ENCODE measurements around the gene RFNG.
"Not testable (repeated sequence)": the region's sequence is repeated elsewhere in the genome, so short reads cannot be mapped to it uniquely, and the experiment has no call there.

RFNG gene

DNA sequence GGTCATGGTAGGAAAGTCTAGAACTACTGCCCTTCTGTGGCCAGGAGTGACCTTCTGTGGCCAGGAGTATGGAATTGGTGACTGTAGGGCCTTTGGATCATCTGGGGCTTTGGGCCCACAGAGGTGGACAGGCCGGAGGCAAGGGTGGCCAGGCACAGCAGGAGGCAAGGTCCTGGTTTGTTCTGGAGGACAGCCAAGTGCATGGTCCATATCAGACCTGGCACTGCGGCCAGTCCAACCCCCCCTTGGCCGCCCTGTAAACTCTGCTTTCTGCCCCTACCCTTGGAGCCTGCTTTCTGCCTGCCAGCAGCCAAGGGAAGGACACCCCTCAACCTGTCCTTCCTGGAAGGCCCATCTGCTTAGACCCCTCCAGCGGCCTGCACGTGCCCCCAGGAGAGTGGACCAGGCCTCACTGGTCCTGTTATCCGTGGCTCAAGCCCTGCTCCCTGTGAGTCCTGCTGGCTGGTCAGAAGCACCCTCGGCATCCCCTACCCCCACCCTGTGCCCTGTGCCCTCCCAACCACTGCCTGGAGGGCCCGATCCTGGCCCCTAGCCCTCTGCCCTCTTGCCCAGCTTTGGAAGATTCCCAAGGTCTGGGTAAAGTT is 11.8 kb downstream of the RFNG start:
- no peak for DNase-seq

DNA sequence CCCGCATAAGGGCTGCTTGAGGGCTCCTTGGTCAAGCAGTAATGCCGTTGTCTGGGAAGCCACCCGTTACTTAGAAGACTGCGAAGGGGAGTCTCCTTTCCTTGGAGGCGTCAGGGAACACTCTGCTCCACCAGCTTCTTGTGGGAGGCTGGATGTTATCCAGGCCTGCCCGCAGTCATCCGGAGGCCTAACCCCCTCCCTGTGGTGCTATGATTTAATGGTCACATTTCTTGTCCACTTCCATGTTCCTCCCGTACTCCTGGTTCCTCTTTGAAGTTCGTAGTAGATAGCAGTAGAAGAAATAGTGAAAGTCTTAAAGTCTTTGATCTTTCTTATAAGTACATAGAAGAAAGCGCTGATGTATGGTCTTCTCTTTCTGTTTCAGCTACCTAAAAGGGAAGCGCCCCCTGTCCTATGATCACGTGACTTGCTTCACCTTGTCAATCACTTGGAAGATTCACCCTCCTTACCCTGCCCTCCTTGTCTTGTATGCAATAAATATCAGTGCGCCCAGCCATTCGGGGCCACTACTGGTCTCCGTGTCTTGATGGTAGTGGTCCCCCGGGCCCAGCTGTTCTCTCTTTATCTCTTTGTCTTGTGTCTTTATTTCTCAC is 12.7 kb downstream of the RFNG start:
- not testable (repeated sequence) for DNase-seq

DNA sequence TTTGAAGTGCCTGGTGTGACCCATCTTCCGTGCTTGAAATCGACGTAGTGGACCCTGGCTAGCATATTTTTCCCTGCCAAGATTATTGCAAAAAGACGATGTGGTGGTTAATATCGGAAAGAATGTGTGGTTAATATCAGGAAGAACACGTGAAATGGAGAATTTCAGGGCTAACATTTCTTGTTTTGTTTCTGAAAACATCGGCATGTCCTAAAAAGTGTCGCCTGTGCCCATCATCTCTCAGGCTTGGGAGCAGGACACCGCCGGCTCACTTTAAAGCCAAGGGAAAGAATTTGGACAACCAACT is 13.8 kb downstream of the RFNG start:
- no peak for DNase-seq

DNA sequence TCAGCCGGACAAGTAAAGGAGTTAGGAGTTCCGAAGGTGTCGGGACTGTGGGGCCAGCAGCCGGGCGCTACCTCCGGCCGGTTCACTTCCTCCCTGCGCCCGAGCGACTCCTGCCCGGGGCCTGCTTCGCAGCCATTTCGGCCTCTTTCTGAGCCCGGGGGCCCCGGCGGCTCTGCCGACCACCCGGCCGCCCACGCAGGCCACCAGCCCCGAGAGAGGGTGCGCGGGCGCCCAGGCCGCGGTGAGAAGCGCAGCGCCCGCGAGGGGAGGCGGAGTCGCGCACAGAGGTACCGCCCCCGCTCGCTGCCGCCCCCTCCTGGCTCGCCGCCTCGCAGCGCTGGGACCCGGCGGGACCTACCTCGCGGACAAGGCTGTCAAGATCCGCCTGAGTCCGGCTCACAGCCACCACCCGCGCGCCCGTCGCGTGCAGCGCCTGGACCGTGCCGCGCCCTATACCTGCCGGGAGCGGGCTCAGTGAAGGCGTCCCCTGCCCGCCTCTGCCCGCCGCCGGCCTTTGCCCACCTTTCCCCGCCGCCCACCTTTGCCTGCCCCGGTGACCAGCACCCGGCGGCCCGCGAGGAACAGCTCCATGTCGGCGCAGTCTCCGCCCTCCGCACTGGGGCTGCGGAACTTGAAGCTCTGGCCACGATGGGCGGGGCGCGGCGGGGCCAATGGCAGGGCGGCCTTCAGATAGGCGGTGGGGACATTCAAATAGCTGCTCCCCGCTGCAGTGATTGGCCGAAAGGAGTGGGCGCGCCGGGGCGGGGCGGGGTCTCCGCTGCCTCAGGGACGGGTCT is 14.3 kb downstream of the RFNG start, which contains the start of gene DCXR:
Gene DCXR (minus strand): TSS at position 606 of the 797 bp plus-strand sequence. CDS start 15 bp downstream, at position 591.
- DNase-seq: peak; percentile 99

DNA sequence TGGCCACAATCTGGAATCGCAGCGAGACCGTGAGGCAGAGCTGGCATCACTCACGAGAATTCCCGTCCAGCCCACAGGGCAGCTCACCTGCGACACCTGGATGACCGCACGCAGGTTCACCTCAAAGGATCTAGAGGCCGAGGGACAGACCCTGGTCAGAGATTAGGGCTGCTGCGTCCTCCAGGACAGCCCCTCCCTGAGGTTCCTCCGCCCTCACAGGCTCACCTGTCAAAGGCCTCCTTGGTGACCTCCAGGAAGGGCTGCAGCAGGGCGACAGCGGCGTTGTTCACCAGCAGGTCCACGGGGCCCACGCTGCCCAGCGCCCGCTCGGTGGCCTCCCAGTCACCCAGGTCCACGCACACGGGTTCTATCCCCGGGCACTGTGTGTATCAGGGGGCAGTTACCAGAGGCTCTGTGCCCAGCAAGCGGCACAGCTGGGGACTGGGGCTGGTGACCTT is 14.9 kb downstream of the RFNG start:
- DNase-seq: no peak

DNA sequence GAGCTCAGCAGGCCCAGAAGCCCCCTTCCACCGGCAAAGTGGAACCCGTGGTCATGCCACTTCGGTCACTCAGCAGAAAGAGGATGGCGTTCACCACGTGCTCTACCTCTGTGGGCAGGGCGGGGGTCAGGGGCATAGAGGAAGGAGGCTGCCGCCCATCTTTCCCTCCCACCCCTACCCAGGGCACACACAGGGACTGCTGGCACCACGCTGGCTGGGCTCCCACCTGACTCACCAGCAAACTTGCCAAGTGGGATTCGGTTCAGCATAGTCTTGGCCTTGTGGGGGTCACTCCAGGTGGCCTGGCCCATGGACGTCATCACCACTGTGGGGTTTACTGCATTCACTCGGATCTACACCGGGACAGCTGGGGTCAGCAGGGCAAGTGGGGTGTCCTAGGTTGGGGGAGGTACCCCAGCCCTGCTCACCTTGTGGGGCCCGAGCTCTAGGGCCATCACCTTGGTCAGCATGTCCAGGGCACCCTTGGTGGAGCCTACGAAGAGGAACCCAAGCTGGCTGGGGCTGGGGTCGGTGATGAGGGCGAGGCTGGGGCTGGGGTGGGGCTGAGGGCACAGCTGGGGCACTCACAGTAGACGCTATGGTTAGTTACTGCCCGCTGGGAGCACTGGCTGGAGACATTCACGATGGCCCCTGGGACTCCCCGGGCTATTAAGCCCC is 15.5 kb downstream of the RFNG start:
- no peak for DNase-seq

DNA sequence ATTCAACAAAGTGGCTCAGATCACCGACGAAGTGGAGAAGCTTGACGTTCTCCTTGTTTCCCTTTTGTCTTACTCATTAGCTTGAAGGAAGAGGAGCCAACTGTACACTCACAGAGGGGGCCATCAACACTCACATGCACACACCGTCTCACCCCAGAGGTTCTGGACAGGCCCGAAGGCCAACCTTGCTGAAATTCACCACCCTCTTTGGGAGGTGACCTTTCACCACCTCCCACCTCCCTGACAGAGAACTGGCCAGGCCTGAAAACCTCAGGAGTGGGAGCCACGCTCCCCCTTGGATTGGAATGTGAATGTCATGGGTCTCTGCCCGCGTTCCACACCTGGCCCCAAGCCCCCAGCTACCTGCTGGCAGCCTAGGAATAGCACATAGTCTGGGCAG is 16.1 kb downstream of the RFNG start:
- DNase-seq: no peak

DNA sequence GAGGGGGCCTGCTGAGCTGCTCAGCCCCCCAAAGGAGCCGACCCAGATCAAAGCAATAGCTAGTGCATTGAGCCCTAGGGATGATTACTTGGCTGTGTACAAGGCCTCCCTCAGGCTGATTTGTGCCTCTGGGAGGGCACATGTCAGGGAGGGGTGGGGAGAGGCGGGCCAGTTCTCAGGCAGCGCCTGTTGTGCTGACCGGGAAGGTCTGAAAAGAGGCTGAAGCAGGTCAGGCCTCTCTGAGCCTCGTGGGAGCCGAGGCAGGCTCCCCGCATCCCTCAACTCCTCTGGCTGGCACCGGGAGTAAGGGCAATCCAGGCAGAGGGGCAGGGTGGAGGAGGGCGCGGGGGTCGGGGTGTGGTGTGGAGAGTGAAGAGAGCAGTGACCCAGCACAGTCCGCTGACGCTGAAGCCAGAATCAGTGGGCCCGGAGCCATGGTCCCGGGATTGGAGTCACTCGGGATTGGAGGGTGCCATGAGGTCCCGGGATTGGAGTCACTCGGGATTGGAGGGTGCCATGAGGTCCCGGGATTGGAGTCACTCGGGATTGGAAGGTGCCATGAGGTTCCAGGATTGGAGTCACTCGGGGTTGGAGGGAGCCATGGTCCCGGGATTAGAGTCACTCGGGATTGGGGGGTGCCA is 17.1 kb downstream of the RFNG start:
- DNase-seq: no peak

DNA sequence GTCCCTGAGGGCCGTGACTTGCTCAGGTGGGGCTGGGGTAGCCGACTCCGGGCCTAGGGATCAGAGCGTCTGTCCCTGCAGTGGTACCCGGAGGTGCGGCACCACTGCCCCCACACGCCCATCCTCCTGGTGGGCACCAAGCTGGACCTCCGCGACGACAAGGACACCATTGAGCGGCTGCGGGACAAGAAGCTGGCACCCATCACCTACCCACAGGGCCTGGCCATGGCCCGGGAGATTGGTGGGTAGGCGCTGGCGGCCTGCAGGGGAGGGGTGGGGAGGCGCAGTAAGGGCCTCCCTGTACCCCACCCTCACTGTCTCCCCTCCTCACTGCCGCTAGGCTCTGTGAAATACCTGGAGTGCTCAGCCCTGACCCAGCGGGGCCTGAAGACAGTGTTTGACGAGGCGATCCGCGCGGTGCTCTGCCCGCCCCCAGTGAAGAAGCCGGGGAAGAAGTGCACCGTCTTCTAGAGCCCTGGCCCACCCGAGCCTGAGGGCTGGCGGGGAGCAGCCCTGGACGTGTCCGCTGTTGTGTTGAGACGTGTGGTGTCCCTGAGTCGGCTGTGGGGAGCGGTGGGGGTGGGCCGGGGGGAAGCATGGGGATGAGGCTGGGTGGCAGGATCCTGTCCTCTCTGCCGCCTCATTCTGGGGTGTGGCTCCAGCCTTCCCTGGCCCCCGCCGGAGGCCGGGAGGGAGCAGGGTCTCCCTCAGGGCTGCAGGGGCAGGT is 18.1 kb downstream of the RFNG start:
- DNase-seq: no peak

DNA sequence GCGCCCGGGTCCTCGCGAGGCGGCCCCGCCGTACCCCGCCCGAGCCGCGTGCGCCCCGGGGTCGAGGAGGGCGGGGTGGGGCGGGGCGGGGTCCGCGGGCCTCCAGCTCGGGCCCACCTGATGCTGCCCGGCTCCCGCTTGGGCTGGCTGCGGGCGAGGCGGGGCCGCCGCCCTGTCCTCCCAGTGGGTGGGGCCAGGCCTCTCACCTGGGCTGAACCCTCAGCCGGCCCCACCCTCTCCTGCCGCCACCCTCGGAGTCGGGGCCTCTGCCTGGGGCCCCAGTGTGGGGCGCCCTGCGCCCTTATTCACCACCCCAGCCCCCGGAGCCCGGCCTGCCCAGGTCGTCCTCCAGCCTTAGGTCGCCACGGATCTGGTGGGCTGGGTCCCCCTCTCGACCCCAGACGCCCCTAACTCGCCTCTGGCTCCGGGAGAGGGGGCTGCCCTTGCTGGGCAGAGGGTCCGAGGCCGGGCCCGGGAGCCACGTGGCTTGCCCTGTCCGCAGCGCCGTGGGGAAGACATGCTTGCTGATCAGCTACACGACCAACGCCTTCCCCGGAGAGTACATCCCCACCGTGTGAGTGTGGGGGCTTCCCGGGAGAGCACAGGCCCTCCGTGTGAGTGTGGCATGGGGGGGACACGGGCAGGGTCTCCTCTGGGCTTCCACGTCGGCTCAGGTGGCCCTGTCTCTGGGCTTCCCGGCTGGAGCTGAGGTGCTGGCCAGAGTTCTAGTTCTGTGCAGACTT is 19.6 kb downstream of the RFNG start:
- DNase-seq: peak; percentile 75

DNA sequence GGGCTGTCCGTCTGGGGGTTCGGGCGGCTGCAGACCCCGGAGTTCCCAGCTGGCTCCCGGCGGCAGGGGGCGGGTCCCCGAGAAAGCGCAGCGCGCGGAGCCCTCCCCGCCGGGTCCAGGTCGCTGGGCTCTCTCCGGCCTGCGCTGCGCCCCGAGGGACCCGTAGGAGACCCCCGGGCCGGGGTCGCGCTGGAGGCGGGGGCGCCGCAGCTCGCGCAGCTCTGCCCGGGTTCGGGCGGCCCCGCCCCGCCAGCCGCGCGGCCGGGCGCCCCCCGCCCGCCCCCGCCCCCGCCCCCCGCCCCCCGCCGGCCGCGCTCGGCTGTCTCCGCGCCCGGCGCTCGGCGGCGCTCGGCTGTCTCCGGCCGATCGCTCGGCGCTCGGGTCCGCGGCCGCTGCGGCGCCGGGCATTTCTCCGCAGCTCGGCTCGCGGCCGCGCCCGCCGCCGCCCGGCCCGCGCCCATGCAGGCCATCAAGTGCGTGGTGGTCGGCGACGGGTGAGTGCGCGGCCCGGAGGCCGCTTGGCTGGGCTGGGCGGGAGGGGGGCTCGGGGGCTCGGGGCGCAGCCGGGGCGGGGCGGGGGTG is 20.2 kb downstream of the RFNG start, which contains the start of gene RAC3:
Gene RAC3 (plus strand): TSS at position 376 of the 582 bp plus-strand sequence. CDS start 84 bp downstream, at position 460.
- peak; percentile 72 for DNase-seq

DNA sequence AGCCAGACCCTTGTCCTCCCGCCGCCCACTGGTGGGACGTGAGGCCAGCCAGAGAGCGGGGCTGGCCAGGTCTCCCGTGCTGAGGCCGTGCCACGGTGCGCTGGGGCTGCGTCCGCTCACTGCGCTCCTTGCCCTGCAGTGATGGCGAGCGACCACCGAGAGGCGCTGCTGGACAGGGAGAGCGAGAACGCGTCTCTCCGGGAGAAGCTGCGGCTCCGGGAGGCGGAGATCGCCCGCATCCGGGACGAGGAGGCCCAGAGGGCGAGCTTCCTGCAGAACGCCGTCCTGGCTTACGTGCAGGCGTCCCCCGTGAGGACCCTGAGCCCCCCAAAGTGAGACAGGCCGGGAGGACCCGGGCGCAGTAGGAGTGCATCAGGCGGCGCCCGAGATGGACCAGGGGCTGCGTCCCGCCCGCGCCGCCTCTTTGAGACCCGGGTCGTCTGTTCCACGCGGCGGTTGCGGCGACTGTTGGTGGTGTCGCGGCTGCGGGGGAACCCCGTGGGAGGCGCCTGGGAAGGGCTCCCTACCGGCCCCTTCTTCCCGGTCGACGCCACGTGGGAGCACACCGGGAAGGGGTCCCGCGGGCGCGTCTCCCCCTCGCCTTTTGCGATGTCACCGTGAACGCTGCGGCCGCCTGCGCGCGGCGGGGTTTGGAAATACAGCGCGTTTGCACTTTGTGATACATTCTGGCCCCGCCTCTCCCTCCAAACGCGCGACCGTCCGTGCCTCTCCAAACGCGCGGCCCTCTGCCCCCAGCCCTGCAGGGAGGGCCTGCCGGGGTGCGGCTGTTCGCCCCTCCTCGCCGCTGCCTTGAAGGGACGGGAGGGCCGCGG is 20.9 kb downstream of the RFNG start:
- DNase-seq: peak; percentile 92

DNA sequence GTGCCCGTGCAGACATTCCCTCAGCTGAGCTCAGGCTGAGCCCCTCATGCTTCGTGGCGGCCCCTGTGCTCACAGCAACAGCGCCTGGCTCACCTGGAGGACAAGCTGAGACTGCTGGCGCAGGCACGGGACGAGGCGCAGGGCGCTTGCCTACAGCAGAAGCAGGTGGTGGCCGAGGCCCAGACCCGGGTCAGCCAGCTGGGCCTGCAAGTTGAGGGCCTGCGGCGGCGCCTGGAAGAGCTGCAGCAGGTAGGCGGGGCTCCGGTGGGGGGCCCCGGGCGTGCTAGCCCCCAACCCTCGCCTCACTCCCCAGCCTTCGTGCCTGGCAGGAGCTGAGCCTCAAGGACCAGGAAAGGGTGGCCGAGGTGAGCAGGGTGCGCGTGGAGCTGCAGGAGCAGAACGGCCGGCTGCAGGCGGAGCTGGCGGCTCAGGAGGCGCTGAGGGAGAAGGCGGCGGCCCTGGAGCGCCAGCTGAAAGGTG is 21.6 kb downstream of the RFNG start:
- no peak for DNase-seq

DNA sequence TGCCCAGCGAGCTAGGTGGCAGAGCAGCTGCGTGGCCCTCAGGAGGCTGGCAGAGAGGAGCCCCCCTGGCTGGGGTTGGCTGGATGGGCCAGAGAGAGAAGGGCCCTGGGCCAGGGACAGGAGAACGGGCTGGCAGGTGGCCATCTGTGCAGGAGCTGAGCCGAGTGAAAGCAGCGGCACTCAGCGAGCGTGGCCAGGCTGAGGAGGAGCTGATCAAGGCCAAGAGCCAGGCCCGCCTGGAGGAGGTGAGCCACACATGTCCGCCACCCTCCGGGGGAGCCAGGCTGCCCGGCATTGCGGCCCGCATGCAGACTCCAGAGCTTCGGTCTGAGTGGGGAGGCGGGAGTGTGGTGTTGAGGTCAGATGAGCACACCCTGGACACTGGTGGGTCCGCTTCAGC is 22.2 kb downstream of the RFNG start:
- DNase-seq: no peak

DNA sequence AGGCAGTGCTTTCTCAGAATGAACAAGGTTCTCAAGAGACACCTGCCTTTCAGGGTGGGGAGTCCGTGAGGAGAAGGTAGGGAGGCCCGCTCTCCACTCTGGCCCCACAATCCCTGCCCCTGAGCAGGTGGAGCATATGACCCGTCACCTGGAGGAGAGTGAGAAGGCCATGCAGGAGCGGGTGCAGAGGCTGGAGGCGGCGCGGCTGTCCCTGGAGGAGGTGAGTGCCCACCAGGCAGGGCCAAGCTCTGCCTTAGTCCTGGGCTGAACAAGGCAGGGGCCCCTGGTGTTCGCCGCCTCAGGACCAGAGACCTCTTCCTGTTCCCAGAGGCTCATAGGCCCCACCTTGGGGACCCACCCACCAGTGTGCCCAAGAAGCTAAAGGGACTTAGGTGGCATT is 22.6 kb downstream of the RFNG start:
- DNase-seq: no peak

DNA sequence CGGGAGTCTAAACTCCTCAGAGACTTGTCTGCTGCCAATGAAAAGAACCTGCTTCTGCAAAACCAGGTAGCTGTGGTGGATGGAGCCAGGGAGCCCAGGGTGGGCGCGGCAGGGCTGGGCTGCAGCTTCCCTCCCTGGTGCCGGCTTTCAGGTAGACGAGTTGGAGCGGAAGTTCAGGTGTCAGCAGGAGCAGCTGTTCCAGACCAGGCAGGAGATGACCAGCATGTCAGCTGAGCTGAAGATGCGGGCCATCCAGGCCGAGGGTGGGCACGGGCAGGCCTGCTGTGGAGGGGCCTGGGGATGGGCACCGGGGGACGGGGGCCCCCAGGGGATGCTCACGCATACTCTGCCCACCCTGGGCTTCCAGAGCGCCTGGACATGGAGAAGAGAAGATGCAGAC is 23.4 kb downstream of the RFNG start:
- DNase-seq: no peak

DNA sequence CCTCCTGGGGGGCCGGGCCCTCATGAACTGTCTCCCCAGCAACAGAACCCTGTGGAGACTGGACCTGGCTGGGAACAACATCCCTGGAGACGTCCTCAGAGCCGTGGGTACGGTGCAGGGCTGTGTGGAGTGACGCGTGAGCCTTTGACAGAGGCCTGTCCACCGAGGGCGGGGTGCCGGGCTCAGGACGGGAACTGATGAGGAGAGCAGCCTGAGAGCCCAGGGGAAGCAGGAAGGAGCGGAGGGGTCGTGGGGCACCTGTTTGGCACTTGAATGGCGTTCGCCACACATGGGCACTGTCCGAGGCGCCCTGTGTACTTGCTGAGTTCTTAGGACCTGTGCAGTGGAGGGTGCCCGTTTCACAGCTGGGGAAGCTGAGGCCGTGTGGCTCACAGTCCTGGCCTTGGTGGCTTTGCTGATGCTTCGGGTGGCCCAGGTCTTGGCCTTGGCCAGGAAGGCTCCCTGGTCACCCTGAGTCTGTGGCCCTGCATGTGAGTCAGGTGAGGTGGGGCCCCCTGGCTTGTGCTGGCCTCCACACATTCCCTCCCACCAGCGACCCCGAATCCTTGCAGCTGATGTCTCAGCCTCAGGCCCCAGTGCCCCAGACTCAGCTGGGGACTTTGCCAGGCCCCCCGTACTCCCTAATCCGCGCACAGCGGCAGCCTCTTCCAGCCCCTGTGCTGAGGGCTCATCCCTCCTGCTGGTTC is 26.1 kb downstream of the RFNG start:
- DNase-seq: no peak

DNA sequence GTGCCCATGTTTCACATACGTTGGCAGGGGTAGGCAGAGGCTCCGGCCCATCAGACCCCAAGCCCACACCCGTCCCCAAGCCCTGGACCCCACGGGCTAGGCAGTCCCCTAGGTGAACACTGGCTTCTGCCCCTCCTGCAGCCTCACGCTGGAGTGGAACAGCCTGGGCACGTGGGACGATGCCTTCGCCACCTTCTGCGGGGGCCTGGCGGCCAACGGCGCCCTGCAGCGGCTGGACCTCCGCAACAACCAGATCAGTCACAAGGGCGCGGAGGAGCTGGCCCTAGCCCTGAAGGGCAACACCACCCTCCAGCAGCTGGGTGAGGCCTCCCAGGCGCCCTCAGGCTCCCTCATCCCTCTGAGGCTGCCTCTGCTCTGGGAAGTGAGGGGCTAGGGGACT is 26.8 kb downstream of the RFNG start:
- no peak for DNase-seq

Measured in NCI-H82 (cell line).